HepG2 (cell line): Measurements from ENCODE around the gene DPH3.

ENCODE experiments used
- POLR2A ChIP-seq, 2 experiments: IDR thresholded peaks; 2 replicates each; pipeline ENCODE4 v1.6.1; 2011; ENCODE audit warnings: low read depth in 2 of 2, low read length in 2 of 2, mild to moderate bottlenecking in 1 of 2, moderate library complexity in 1 of 2; ENCODE audit not compliant: insufficient read depth in 1 of 2
- SIN3A ChIP-seq: IDR thresholded peaks from 2 replicates; pipeline ENCODE4 v1.6.1; 2011; ENCODE audit warnings: low read depth, mild to moderate bottlenecking, control low read depth, low read length, borderline replicate concordance
- TF ChIP-seq, protein P1 (sequence below): sonication (generic); formaldehyde crosslinking; IDR thresholded peaks from 2 replicates; pipeline ENCODE4 v1.5.0; 2020; ENCODE audit warnings: mild to moderate bottlenecking, missing genetic modification reagents, moderate library complexity
- TF ChIP-seq, protein P2 (sequence below), 2 experiments: sonication (generic) in 1 of 2; formaldehyde crosslinking in 1 of 2; IDR thresholded peaks; 2 replicates each; pipeline versions ENCODE4 v1.5.1 to v1.6.1; 2011 to 2020; ENCODE audit warnings: borderline replicate concordance in 1 of 2, low read depth in 1 of 2, low read length in 1 of 2, mild to moderate bottlenecking in 1 of 2, missing genetic modification reagents in 1 of 2, moderate library complexity in 1 of 2
- TF ChIP-seq, protein P3 (sequence below): sonication (generic); formaldehyde crosslinking; IDR thresholded peaks from 2 replicates; pipeline ENCODE4 v1.4.0; 2020; ENCODE audit warnings: mild to moderate bottlenecking, missing genetic modification reagents

DNA sequence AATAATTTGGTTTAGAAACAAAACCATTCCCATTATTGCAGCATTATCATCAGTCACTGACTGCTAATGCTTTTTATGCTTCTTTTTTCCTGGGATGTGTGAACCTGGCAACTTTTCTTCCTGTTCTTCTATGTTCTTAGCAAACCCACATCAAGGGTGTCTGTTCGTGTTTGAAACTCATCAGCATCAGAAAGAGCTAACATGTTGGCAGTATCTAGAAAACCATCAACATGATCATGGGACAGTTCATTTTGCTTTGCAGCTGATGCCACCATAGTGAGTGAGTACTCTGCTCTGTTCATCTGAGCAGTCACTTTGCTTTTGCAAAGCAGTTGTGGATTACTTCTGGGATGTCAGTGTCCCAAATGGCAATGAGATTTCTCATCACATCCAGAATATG is 5.9 kb downstream of the DPH3 start:
- TF ChIP-seq, protein P1, sequence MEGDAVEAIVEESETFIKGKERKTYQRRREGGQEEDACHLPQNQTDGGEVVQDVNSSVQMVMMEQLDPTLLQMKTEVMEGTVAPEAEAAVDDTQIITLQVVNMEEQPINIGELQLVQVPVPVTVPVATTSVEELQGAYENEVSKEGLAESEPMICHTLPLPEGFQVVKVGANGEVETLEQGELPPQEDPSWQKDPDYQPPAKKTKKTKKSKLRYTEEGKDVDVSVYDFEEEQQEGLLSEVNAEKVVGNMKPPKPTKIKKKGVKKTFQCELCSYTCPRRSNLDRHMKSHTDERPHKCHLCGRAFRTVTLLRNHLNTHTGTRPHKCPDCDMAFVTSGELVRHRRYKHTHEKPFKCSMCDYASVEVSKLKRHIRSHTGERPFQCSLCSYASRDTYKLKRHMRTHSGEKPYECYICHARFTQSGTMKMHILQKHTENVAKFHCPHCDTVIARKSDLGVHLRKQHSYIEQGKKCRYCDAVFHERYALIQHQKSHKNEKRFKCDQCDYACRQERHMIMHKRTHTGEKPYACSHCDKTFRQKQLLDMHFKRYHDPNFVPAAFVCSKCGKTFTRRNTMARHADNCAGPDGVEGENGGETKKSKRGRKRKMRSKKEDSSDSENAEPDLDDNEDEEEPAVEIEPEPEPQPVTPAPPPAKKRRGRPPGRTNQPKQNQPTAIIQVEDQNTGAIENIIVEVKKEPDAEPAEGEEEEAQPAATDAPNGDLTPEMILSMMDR, result no peak
- TF ChIP-seq POLR2A (IDR thresholded peaks at IDR 0.05; ENCODE audit: insufficient read depth in 1 of 2, low read depth in 2 of 2, low read length in 2 of 2) (no peak), SIN3A (no peak)
- TF ChIP-seq, protein P2, sequence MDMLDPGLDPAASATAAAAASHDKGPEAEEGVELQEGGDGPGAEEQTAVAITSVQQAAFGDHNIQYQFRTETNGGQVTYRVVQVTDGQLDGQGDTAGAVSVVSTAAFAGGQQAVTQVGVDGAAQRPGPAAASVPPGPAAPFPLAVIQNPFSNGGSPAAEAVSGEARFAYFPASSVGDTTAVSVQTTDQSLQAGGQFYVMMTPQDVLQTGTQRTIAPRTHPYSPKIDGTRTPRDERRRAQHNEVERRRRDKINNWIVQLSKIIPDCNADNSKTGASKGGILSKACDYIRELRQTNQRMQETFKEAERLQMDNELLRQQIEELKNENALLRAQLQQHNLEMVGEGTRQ (IDR thresholded peaks at IDR 0.05; ENCODE audit: low read depth, low read length), result no peak
- TF ChIP-seq, protein P2 (CRISPR knock-in tag; IDR thresholded peaks at IDR 0.05; ENCODE audit: borderline replicate concordance), result no peak
- TF ChIP-seq, protein P3, sequence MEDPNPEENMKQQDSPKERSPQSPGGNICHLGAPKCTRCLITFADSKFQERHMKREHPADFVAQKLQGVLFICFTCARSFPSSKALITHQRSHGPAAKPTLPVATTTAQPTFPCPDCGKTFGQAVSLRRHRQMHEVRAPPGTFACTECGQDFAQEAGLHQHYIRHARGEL (CRISPR knock-in tag), result no peak
